Gastroesophageal sphincter (tissue), 4 donors: ENCODE results near the gene PRPF6. TPM values are rescaled to one million over a fixed set of nuclear protein-coding genes. Genes with fewer than 3 reads are reported as not detected.

ENCODE experiments used
- ATAC-seq: fragments of 150-250 bp; one replicate; pipeline ENCODE4 v1.9.1; 2016; ENCODE audit warnings: mild to moderate bottlenecking, moderate library complexity
- H3K27ac ChIP-seq, 4 donors: fragments of 200-600 bp; sonication (generic) in 3 of 4; 1 replicate in 3 of 4; 2 replicates in 1 of 4; pipeline ENCODE4 v1.5.1; 2016 to 2019
- H3K27me3 ChIP-seq: fragments of 200-600 bp; sonication (generic); one replicate; pipeline ENCODE4 v1.5.1; 2019
- H3K36me3 ChIP-seq, 2 donors: fragments of 200-600 bp; sonication (generic); one replicate each; pipeline ENCODE4 v1.5.1; 2019; ENCODE audit warnings: control low read depth in 1 of 2
- H3K4me1 ChIP-seq, 3 donors: fragments of 200-600 bp; sonication (generic); 1 replicate in 2 of 3; 2 replicates in 1 of 3; pipeline ENCODE4 v1.5.1; 2016 to 2019; ENCODE audit warnings: control low read depth in 2 of 3
- H3K4me3 ChIP-seq, 2 donors: fragments of 200-600 bp; sonication (generic); one replicate each; pipeline ENCODE4 v1.5.1; 2019; ENCODE audit warnings: mild to moderate bottlenecking in 1 of 2, moderate library complexity in 1 of 2
- H3K9me3 ChIP-seq, 3 donors: fragments of 200-600 bp; sonication (generic); one replicate each; pipeline ENCODE4 v1.5.1; 2017 to 2019; ENCODE audit warnings: control low read depth in 2 of 3
- EP300 ChIP-seq: sonication (generic); formaldehyde crosslinking; IDR thresholded peaks from one replicate; pipeline ENCODE4 v1.6.1; 2017; ENCODE audit warnings: antibody characterized with exemption, mild to moderate bottlenecking
- POLR2A ChIP-seq, 2 donors: fragments of 450-650 bp; IDR thresholded peaks; one replicate each; pipeline ENCODE4 v1.6.1; 2017; ENCODE audit warnings: antibody characterized with exemption in 2 of 2, mild to moderate bottlenecking in 2 of 2, moderate library complexity in 1 of 2
- POLR2AphosphoS5 ChIP-seq: sonication (generic); formaldehyde crosslinking; IDR thresholded peaks from one replicate; pipeline ENCODE4 v1.6.1; 2017; ENCODE audit warnings: antibody characterized with exemption
- WGBS, 2 donors: methylation state at CpG; one replicate each; pipeline ENCODE4 v1.1.5; 2018; ENCODE audit warnings: low coverage in 1 of 2; 5-methylcytosine and 5-hydroxymethylcytosine counted together
- total RNA-seq, 4 donors: library from RNA; depleted of rRNA; stranded (reverse); fragments of >200 nt; gene quantifications; one replicate each; pipeline ENCODE4 v1.1.0, GENCODE V29; 2016
- TF ChIP-seq, protein P1 (sequence below), 4 experiments: fragments of 200-600 bp in 2 of 4; fragments of 450-650 bp in 2 of 4; sonication (generic) in 1 of 4; IDR thresholded peaks; one replicate each; pipeline ENCODE4 v1.5.1; 2017 to 2019; ENCODE audit warnings: antibody characterized with exemption in 4 of 4, mild to moderate bottlenecking in 2 of 4, moderate library complexity in 2 of 4

Gene PRPF6
- total RNA-seq, 4 donors from 2014 or later = 53.7 to 73.0 (median 67.6) TPM

DNA sequence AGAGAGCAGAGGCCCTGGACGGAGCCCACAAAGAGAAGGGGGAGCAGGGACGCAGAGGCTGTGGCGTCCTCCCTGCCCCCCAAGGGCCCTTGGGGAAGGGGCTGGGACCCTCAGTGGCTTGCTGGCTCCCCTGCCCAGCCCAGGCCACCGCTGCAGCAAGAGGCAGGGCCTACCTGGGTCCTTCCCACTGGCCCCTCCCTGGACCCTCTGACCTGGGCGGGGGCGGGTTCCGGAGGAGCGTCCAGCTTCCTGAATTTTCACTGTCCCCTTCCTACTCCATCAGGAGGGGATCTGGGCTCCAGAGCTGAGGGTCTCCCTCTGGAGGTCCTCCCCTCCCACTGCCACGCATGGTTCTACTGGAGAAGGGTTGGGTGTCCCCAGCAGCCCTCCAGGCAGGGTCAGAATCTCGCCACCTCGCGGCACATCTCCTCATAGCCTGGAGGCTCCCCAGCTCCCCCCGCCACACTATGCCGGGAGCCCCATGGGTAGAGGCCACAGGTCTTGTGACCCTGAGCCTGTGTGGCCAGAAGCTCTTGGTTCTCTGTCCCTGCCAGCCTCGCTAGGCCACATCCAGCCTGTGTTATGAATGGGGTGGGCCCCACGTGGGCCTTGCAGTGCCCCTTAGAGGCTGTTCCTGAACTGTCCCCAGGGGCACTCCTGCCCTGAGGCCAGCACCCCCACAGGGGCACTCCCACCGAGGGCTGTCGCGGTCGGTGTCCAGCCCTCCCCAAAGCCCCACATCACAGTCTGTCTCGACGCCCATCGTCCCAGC lies 69.5 kb downstream of the PRPF6 start:
- TF ChIP-seq POLR2A (IDR thresholded peaks at IDR 0.05) = no peak
- peaks cover 98% of the 10 kb centered on the region for H3K27me3 ChIP-seq
- peaks cover 0 to 25% (median 5%) of the 10 kb centered on the region in 3 donors for H3K4me1 ChIP-seq
- peak overlapping the region in 1 of 2 donors; percentile 48 for H3K4me3 ChIP-seq
- peak overlapping the region in 3 of 4 donors; percentile 68 to 76 (median 75) for H3K27ac ChIP-seq
- H3K9me3 ChIP-seq = no peaks in the 10 kb centered on the region
- no peak for ATAC-seq
- 100% methylated on average over 1 of the region's 23 CpGs; no CpG with 5 or more reads in 1 of the 2 donors for WGBS, 2 donors
- H3K36me3 ChIP-seq = no peaks in the 10 kb centered on the region

DNA sequence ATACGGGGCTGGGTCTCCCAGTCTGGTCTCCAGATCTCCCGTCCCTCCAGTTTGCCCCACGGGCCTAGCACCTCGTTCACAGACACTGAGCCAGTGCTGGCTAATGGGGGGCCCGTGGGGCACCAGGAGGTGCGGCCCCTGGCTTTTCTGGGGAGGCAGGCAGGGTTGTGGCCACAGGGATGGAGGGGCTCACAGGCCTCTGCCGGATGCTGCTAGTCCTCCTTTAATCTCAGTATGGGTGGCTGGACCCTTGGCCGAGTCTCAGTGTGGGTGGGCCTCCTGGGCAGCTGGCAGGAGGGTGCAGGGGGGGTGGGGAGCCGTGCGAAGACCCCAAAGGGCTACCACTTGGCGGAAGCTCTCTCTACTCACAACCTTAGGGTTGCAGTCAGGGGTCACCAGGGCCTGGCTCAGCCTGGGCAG lies 70.1 kb downstream of the PRPF6 start:
- ATAC-seq = no peak
- no CpG with 5 or more reads among the region's 11 CpGs for WGBS, 2 donors
- Histone ChIP-seq H3K4me3 (peak overlapping the region in 1 of 2 donors; percentile 48), H3K27me3 (peaks cover 98% of the 10 kb centered on the region), H3K9me3 (no peaks in the 10 kb centered on the region), H3K4me1 (peaks cover 0 to 25% (median 5%) of the 10 kb centered on the region in 3 donors), H3K27ac (peak overlapping the region in 3 of 4 donors; percentile 68 to 76 (median 75)), H3K36me3 (no peaks in the 10 kb centered on the region)
- TF ChIP-seq POLR2AphosphoS5 (no peak), POLR2A (IDR thresholded peaks at IDR 0.05) (no peak), EP300 (no peak)
- TF ChIP-seq, protein P1, sequence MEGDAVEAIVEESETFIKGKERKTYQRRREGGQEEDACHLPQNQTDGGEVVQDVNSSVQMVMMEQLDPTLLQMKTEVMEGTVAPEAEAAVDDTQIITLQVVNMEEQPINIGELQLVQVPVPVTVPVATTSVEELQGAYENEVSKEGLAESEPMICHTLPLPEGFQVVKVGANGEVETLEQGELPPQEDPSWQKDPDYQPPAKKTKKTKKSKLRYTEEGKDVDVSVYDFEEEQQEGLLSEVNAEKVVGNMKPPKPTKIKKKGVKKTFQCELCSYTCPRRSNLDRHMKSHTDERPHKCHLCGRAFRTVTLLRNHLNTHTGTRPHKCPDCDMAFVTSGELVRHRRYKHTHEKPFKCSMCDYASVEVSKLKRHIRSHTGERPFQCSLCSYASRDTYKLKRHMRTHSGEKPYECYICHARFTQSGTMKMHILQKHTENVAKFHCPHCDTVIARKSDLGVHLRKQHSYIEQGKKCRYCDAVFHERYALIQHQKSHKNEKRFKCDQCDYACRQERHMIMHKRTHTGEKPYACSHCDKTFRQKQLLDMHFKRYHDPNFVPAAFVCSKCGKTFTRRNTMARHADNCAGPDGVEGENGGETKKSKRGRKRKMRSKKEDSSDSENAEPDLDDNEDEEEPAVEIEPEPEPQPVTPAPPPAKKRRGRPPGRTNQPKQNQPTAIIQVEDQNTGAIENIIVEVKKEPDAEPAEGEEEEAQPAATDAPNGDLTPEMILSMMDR (IDR thresholded peaks at IDR 0.05) = no peak

DNA sequence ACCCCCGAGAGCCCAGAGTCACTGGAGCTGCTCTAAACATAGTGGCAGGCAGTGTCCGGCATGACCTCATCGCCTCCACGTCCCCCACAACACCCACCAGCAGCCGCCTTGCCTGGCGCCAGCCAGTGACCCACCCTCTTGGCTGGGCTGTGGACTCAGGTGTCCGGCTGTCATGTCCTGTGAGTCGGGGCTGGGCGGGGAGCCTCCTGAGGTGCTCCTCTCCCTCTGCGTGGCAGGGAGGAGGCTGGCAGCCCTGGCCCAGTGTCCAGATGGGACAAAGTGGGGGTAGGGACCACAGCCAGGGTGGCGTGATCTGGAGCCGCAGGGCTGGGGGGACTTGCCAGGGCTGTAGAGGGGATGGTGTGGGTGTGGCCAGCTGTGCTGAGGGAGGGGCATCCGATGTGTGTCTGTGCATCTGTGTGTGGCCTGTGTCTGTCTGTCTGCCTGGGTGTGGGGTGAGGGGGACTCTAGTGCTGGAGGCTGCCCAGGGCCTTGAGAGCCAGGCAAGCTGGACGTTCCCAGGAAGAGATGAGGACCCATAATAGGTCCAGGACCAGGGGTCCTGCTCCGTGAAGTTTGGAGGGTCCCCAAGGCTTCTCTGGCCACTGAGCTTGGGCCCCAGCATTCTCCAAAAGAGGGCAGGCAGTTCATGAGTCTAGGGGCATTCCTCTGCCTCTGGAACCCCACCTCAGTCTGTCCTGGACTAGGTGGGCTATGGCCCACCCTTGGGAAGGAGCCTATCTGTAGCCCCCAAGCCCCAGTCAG lies 70.8 kb downstream of the PRPF6 start:
- Histone ChIP-seq H3K36me3 (no peaks in the 10 kb centered on the region), H3K27me3 (peaks cover 98% of the 10 kb centered on the region), H3K4me3 (no peak overlapping the region), H3K4me1 (peaks cover 0 to 25% (median 5%) of the 10 kb centered on the region in 3 donors), H3K9me3 (no peaks in the 10 kb centered on the region), H3K27ac (peak overlapping the region in 3 of 4 donors; percentile 68 to 76 (median 75))
- TF ChIP-seq POLR2A (IDR thresholded peaks at IDR 0.05) (no peak), EP300 (no peak), POLR2AphosphoS5 (no peak)
- TF ChIP-seq, protein P1 (IDR thresholded peaks at IDR 0.05) = no peak
- ATAC-seq = peak; percentile 61
- 100% methylated on average over 1 of the region's 15 CpGs; no CpG with 5 or more reads in 1 of the 2 donors for WGBS, 2 donors

DNA sequence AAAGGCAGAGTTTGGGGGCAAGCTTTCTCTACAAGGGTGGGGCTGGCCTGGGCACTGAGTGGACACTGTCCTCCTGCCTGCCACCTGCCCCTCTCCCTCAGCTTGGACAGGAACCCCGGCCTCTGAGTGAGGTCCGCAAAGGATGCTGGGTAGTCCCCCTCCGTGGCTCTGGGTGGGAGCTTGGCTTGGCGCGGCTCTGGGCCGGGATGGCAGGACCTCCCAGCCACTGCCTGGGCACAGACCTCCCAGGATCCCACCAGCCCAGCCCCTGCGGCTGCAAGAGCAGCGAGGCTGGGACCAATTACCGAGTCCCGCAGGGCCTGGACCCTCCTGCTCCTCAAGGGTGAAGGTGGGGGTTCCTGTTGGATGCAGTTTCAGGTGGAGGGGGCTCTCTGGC lies 71.4 kb downstream of the PRPF6 start:
- peaks cover 98% of the 10 kb centered on the region for H3K27me3 ChIP-seq
- ATAC-seq = no peak
- H3K36me3 ChIP-seq = no peaks in the 10 kb centered on the region
- no peak overlapping the region for H3K4me3 ChIP-seq
- peaks cover 0 to 28% (median 5%) of the 10 kb centered on the region in 3 donors for H3K4me1 ChIP-seq
- H3K9me3 ChIP-seq = no peaks in the 10 kb centered on the region
- peak overlapping the region in 3 of 4 donors; percentile 68 to 76 (median 75) for H3K27ac ChIP-seq
- no CpG with 5 or more reads among the region's 10 CpGs for WGBS, 2 donors
- TF ChIP-seq POLR2A (IDR thresholded peaks at IDR 0.05) (no peak), EP300 (no peak), POLR2AphosphoS5 (no peak)
- TF ChIP-seq, protein P1 (IDR thresholded peaks at IDR 0.05) = no peak
